Breast epithelium (tissue), 3 donors: ENCODE results near the gene MRC2.

Source experiments
- CTCF ChIP-seq, 3 donors: fragments of 450-650 bp; IDR thresholded peaks; one replicate each; pipeline ENCODE4 v1.5.1; 2016 to 2017; ENCODE audit warnings: antibody characterized with exemption in 3 of 3, mild to moderate bottlenecking in 3 of 3, moderate library complexity in 3 of 3
- POLR2AphosphoS5 ChIP-seq, 3 donors: sonication (generic); formaldehyde crosslinking; IDR thresholded peaks; one replicate each; pipeline ENCODE4 v1.6.1; 2017; ENCODE audit warnings: antibody characterized with exemption in 3 of 3

DNA sequence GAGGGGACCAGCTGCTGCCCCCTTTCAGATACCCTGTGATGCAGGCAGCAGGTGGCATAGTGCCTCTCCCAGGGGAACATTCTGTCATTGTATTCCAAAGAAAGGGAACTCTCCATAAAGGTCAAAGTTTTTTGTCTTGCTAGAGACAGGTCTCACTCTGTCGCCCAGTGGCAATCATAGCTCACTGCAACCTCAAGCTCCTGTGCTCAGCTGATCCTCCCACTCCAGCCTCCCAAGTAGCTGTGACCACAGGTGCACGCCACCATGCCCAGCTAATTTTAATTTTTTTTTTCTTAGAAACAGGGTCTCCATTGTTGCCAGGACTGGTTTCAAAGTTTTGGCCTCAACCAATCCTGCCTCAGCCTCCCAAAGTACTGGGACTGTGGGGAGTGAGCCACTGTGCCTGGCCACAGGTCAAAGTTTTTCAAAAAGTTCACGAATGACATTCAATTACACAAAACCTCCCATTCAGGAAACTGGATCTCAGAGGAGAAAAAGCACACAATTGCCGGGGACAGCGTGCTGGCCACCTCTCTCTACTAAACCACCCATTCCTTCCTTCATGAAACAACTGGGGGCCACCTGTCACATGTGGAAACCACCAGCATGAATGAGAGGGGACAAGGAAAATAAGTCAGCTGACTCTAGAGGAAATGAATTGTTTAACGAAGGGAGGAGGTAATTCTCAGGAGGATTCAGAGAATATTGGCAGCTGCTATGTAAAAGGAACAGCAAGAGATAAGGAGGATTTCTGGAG is 100.6 kb downstream of the MRC2 start:
- TF ChIP-seq CTCF (IDR thresholded peaks at IDR 0.05) (no peak), POLR2AphosphoS5 (IDR thresholded peaks at IDR 0.05) (no peak)
